Measurements from ENCODE around the gene SUN2.

Gene SUN2

DNA sequence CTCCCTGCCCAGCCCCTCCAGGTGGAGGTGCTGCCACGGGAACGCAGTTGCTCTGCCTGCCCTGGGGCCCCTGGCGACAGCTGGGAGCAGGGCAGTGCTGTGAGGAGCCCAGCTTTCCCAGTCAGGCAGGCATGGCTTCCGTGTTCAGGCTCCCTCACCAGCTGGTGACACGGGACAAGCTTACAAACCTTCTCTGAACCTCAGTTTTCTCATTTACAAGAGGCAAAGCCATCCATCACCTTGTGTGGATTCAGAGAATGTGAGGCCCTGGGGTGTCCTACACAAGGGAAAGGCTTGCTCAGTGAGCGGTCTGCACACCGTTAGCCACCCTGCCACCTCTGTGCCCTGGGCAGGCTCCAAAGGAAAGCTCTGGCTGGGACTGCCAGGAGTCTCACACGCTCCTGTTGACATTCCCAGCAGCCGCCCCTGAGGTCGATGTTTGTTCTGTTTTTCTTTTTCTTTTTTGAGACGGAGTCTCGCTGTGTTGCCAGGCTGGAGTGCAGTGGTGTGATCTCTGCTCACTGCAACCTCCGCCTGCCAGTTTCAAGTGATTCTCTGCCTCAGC, 23.5 kb downstream of the SUN2 start:
- Histone ChIP-seq H3K27me3 (ENCODE audit: insufficient read depth, low read depth) (no peaks in the 10 kb centered on the region), H3K9ac (no peak overlapping the region), H3K4me2 (no peak overlapping the region), H4K20me1 (ENCODE audit: insufficient read depth) (no peaks in the 10 kb centered on the region), H3K4me1 (ENCODE audit: low read depth, poor library complexity, severe bottlenecking) (no peaks in the 10 kb centered on the region), H3K79me2 (ENCODE audit: insufficient read depth, low read depth) (no peaks in the 10 kb centered on the region), H2AFZ (ENCODE audit: low read depth) (no peak overlapping the region), H3K4me3 (IDR thresholded peaks at IDR 0.05; ENCODE audit: insufficient read depth, low read depth, low read length) (no peak overlapping the region), H3K36me3 (ENCODE audit: insufficient read depth) (peaks cover 3% of the 10 kb centered on the region; the same call in 1 of the 2 replicates), H3K27ac (no peak overlapping the region)
- TF ChIP-seq, protein P1, sequence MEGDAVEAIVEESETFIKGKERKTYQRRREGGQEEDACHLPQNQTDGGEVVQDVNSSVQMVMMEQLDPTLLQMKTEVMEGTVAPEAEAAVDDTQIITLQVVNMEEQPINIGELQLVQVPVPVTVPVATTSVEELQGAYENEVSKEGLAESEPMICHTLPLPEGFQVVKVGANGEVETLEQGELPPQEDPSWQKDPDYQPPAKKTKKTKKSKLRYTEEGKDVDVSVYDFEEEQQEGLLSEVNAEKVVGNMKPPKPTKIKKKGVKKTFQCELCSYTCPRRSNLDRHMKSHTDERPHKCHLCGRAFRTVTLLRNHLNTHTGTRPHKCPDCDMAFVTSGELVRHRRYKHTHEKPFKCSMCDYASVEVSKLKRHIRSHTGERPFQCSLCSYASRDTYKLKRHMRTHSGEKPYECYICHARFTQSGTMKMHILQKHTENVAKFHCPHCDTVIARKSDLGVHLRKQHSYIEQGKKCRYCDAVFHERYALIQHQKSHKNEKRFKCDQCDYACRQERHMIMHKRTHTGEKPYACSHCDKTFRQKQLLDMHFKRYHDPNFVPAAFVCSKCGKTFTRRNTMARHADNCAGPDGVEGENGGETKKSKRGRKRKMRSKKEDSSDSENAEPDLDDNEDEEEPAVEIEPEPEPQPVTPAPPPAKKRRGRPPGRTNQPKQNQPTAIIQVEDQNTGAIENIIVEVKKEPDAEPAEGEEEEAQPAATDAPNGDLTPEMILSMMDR (conservative IDR thresholded peaks at IDR 0.05; ENCODE audit: low read depth, low read length) = no peak

DNA sequence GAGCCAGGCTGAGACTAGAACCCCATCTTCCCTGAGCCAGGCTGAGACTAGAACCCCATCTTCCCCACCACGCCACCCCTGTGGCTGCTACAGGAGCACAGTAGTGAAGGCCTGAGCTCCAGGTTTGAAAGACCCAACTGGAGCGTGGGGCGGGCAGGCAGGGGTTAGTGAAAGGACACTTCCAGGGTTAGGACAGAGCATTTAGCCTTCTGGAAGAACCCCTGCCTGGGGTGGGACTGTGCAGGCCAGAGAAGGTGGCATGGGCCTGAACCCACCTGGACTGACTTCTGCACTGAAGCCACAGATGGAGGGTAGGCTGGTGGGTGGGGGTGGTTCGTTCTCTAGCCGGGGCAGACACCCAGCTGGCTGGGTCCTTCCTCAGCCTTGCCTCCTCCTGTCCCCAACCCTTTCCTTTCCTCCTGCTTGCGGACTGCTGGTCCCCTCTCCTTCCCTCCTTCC, 24.1 kb downstream of the SUN2 start:
- H3K4me1 ChIP-seq (ENCODE audit: low read depth, poor library complexity, severe bottlenecking) = no peaks in the 10 kb centered on the region

DNA sequence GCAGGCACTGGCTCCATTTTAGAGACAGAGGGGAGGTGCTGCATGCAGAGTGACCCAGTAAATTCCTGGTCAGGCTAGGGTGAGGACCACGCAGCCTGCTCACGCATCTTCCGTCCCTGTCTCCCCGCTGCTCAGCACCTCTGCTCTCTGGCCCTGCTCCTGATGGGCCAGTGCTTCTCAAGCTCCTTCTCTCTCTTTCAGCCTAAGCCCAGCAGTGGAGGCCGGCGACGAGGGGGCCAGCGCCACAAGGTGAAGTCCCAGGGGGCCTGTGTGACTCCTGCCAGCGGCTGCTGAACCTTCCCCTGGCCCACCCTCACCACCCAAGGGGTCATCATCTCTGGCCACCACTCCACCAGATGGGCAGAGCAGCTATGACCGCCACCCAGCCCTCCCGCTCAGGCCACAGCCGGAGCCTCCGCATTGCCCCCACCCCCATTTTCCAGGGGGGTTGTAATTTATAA, 25.4 kb downstream of the SUN2 start:
- H3K27me3 ChIP-seq (ENCODE audit: insufficient read depth, low read depth) = no peaks in the 10 kb centered on the region
- TF ChIP-seq, protein P1 (conservative IDR thresholded peaks at IDR 0.05; ENCODE audit: low read depth, low read length) = no peak
- no peaks in the 10 kb centered on the region for H3K4me1 ChIP-seq (ENCODE audit: low read depth, poor library complexity, severe bottlenecking)
- H3K9ac ChIP-seq = no peak overlapping the region
- no peak overlapping the region for H3K4me2 ChIP-seq
- H3K27ac ChIP-seq = no peak overlapping the region
- peaks cover 3% of the 10 kb centered on the region; the same call in 1 of the 2 replicates for H3K36me3 ChIP-seq (ENCODE audit: insufficient read depth)
- H2AFZ ChIP-seq (ENCODE audit: low read depth) = no peak overlapping the region
- no peaks in the 10 kb centered on the region for H4K20me1 ChIP-seq (ENCODE audit: insufficient read depth)
- H3K4me3 ChIP-seq (IDR thresholded peaks at IDR 0.05; ENCODE audit: insufficient read depth, low read depth, low read length) = no peak overlapping the region
- H3K79me2 ChIP-seq (ENCODE audit: insufficient read depth, low read depth) = no peaks in the 10 kb centered on the region

More for the DNA sequence above, 24.1 kb downstream of the SUN2 start:
- Histone ChIP-seq H2AFZ (ENCODE audit: low read depth) (no peak overlapping the region), H3K27me3 (ENCODE audit: insufficient read depth, low read depth) (no peaks in the 10 kb centered on the region), H3K4me3 (IDR thresholded peaks at IDR 0.05; ENCODE audit: insufficient read depth, low read depth, low read length) (no peak overlapping the region), H3K36me3 (ENCODE audit: insufficient read depth) (peaks cover 3% of the 10 kb centered on the region; the same call in 1 of the 2 replicates), H3K4me2 (no peak overlapping the region), H3K9ac (no peak overlapping the region), H4K20me1 (ENCODE audit: insufficient read depth) (no peaks in the 10 kb centered on the region), H3K79me2 (ENCODE audit: insufficient read depth, low read depth) (no peaks in the 10 kb centered on the region), H3K27ac (no peak overlapping the region)
- TF ChIP-seq, protein P1 (conservative IDR thresholded peaks at IDR 0.05; ENCODE audit: low read depth, low read length) = no peak

DNA sequence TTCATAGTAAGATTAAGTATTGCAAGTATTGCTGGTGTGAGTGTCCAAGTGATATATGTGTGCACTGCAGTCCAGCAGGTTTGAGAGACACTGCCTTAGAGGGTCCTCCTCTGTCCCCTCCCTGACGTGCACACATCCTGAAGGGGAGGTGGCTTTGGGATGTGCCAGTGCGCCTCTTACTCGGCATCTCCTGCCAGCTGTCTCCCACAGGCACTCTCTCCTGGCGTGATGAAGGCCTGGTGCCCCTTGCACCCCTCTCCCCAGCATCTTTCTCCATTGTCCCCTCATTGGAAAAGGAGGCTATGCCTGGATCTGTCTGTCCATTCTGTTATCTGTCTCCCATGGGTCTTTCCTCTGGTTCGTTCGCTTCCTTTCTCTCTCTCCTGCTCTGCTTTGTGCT, 25.9 kb downstream of the SUN2 start:
- Histone ChIP-seq H3K4me2 (no peak overlapping the region), H3K27ac (no peak overlapping the region), H3K4me3 (IDR thresholded peaks at IDR 0.05; ENCODE audit: insufficient read depth, low read depth, low read length) (no peak overlapping the region), H3K79me2 (ENCODE audit: insufficient read depth, low read depth) (no peaks in the 10 kb centered on the region), H4K20me1 (ENCODE audit: insufficient read depth) (no peaks in the 10 kb centered on the region), H3K9ac (no peak overlapping the region), H3K27me3 (ENCODE audit: insufficient read depth, low read depth) (no peaks in the 10 kb centered on the region), H3K4me1 (ENCODE audit: low read depth, poor library complexity, severe bottlenecking) (no peaks in the 10 kb centered on the region), H2AFZ (ENCODE audit: low read depth) (no peak overlapping the region), H3K36me3 (ENCODE audit: insufficient read depth) (peaks cover 3% of the 10 kb centered on the region; the same call in 1 of the 2 replicates)
- TF ChIP-seq, protein P1 (conservative IDR thresholded peaks at IDR 0.05; ENCODE audit: low read depth, low read length) = no peak
